Right atrium auricular region (tissue), 2 donors: ENCODE measurements around the gene AAR2. TPM values are rescaled to one million over a fixed set of nuclear protein-coding genes. Genes with fewer than 3 reads are reported as not detected.

Experiments used
- DNase-seq: peaks from one replicate; pipeline ENCODE4 v3.0.0-alpha.2; 2019; ENCODE audit warnings: low spot score
- H3K27ac ChIP-seq, 2 donors: fragments of 200-600 bp; sonication (generic); 1 replicate in 1 of 2; 2 replicates in 1 of 2; pipeline ENCODE4 v1.5.1; 2016 to 2019
- H3K27me3 ChIP-seq, 2 donors: fragments of 200-600 bp; sonication (generic); one replicate each; pipeline versions ENCODE4 v1.5.1 to v1.6.0; 2017 to 2019
- H3K36me3 ChIP-seq: fragments of 200-600 bp; sonication (generic); one replicate; pipeline ENCODE4 v1.5.1; 2016
- H3K4me1 ChIP-seq, 2 donors: fragments of 200-600 bp; sonication (generic); one replicate each; pipeline versions ENCODE4 v1.5.1 to v1.6.0; 2017 to 2019
- H3K4me3 ChIP-seq, 2 donors: fragments of 200-600 bp; sonication (generic); 1 replicate in 1 of 2; 2 replicates in 1 of 2; pipeline ENCODE4 v1.5.1; 2017 to 2019; ENCODE audit warnings: mild to moderate bottlenecking in 1 of 2, moderate library complexity in 1 of 2
- H3K9me3 ChIP-seq, 2 donors: fragments of 200-600 bp; sonication (generic); one replicate each; pipeline ENCODE4 v1.5.1; 2019
- CTCF ChIP-seq, 2 donors: fragments of 200-600 bp; sonication (generic); IDR thresholded peaks; one replicate each; pipeline ENCODE4 v1.5.1; 2019; ENCODE audit warnings: antibody characterized with exemption in 2 of 2
- total RNA-seq, 2 donors: library from RNA; depleted of rRNA; stranded (reverse); fragments of >200 nt; gene quantifications; one replicate each; pipeline ENCODE4 v1.1.0, GENCODE V29; 2016

The AAR2 gene
- total RNA-seq, 2 donors from 2014 or later: 18.9 to 22.8 TPM

DNA sequence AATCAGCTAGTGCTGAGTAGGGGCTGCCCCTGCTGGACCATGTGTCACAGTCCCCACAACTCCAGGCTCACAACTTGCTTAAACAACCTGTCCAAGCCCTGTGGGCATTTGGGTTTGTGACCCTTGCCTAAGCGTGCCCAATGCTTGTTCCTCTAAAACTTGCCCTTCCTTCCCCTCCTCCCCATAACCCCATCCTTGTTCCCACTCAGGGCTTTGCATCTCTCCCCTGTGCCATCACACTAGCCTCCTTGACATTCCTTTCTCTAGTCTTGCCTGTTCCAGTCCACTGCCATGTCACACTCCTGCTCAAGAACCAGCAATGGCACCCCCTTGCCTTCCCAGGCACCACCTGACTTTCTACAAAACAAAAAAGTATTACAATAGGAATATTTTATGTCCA is 67.6 kb downstream of the AAR2 start:
- Histone ChIP-seq H3K36me3 (no peaks in the 10 kb centered on the region), H3K4me3 (no peak overlapping the region), H3K27ac (no peak overlapping the region), H3K9me3 (no peaks in the 10 kb centered on the region), H3K27me3 (peaks cover 5 to 25% of the 10 kb centered on the region in 2 donors), H3K4me1 (peaks cover 0 to 15% of the 10 kb centered on the region in 2 donors)
- DNase-seq: peak; percentile 30
- TF ChIP-seq CTCF (IDR thresholded peaks at IDR 0.05): no peak

- H3K36me3 ChIP-seq: no peaks in the 10 kb centered on the region
- no peak overlapping the region for H3K4me3 ChIP-seq
- peak; percentile 52 for DNase-seq
- no peaks in the 10 kb centered on the region for H3K9me3 ChIP-seq
- peaks cover 5 to 25% of the 10 kb centered on the region in 2 donors for H3K27me3 ChIP-seq
- H3K27ac ChIP-seq: no peak overlapping the region
- H3K4me1 ChIP-seq: peaks cover 0 to 15% of the 10 kb centered on the region in 2 donors
- no peak for TF ChIP-seq CTCF (IDR thresholded peaks at IDR 0.05)
These were observed 68.7 kb downstream of the AAR2 start for GRCh38 chr20:36304786-36305495.

GRCh38 chr20:36305602-36306551 is 69.6 kb downstream of the AAR2 start, which contains the start of gene DLGAP4:
DLGAP4 (plus strand) TSS chr20:36306339; CDS start chr20:36431718, 125,379 bp downstream.
- no peaks in the 10 kb centered on the region for H3K9me3 ChIP-seq
- peaks cover 0 to 15% of the 10 kb centered on the region in 2 donors for H3K4me1 ChIP-seq
- no peaks in the 10 kb centered on the region for H3K36me3 ChIP-seq
- H3K27ac ChIP-seq: no peak within 1 kb of the TSS
- DNase-seq: peak; percentile 11
- TF ChIP-seq CTCF (IDR thresholded peaks at IDR 0.05): no peak
- H3K4me3 ChIP-seq: peak within 1 kb of the TSS in 1 of 2 donors; percentile 40
- peaks cover 5 to 25% of the 10 kb centered on the region in 2 donors for H3K27me3 ChIP-seq

Other genes with a start within 250 kb of the AAR2 start
- 10 to 100 TPM; 17.5 to 18.1 TPM for gene EPB41L1, start 81.7 kb upstream of the AAR2 start, total RNA-seq
- gene DLGAP4, start 69.9 kb downstream of the AAR2 start, total RNA-seq: 10 to 100 TPM; 30.0 to 50.2 TPM